ENCODE measurements around the gene OPN4. TPM values are rescaled to one million over a fixed set of nuclear protein-coding genes. Genes with fewer than 3 reads are reported as not detected.

Gene OPN4
- total and polyA plus RNA-seq, 2 experiments from 2014 or later = not detected

DNA sequence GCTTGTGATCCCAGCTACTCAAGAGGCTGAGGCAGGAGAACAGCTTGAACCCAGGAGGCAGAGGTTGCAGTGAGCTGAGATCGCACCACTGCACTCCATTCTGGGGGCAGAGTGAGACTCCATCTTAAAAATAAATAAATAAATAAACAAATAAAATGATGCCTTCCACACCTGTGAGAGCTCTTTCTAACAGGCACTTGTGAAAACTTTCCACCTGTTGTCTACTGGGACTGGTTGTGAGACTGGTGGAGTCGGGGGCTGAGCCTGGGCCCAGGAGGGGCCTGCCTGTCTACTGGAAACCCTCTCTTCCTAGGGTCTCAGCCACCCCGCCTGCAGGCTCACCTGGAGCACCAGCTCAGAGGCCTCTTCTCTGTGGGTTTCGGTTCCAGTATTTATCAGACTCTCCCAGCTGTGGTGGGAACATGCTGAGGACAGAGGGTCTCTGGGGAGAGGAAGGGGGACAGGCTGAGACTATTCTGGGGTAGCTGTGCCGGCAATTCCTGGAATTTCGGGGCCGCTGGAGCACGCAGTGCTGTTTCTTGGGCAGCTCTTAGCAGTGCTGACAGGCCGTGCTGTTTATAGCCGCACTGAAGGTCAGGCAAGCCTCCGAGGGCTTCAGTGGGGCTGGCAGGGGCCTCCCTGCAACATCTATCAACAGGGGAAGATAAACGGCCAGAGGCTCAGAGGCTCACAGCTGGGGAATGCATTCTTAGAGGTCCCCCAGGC, 17.8 kb downstream of the OPN4 start:
- no peaks in the 10 kb centered on the region for H4K20me1 ChIP-seq (ENCODE audit: insufficient read depth, poor library complexity, severe bottlenecking)
- WGBS (ENCODE audit: low lambda C conversion rate, missing lambda C conversion rate) = 45% methylated on average over 12 of the region's 12 CpGs
- H3K4me1 ChIP-seq (ENCODE audit: insufficient read depth) = peaks cover 25% of the 10 kb centered on the region
- H3K9me2 ChIP-seq (replicated peaks; ENCODE audit: insufficient read depth) = no peaks in the 10 kb centered on the region
- H3K4me2 ChIP-seq = peak overlapping the region; percentile 57
- H3K9me3 ChIP-seq (ENCODE audit: low read depth) = no peaks in the 10 kb centered on the region
- H3K4me3 ChIP-seq = no peak overlapping the region
- peak overlapping the region; percentile 41 for H2AFZ ChIP-seq
- peak overlapping the region; percentile 45 for H3K27ac ChIP-seq
- TF ChIP-seq EZH2phosphoT487 (IDR thresholded peaks at IDR 0.05; ENCODE audit: low read depth, severe bottlenecking, unreplicated experiment) = no peak
- H3K27me3 ChIP-seq = no peaks in the 10 kb centered on the region
- H3K79me2 ChIP-seq = no peaks in the 10 kb centered on the region
- DNase-seq (ENCODE audit: low spot score) = peak; percentile 60
- no peaks in the 10 kb centered on the region for H3K36me3 ChIP-seq (replicated peaks; ENCODE audit: insufficient read depth, low read depth)

DNA sequence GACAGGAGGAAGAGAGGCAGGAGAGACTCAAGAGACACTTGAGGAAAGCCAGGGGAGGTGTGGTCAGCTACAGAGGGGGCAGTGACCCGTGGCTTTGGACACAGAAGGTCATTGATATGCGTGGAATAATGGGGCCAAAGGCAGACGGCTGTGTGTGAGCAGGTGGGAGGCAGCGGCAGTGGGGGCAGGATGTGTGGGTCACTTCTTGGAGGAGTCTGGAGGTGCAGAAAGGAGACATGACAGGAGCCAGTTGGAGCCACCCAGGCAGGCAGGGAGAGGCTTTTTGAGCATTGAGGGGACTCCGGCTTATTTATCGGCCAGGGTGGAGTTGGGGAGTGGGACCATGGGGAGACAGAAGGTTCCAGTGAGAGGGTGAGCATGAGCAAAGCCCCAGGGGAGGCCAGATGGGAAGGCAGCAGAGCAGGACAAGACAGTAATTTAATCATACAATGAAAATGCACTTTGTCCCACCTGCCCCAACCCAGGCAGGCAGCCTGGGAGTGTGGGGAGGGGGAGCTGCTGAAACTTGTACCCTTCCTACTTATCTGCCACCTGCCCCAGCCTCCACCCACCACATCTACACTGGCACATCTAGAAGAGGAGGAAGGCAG, 19.0 kb downstream of the OPN4 start:
- Histone ChIP-seq H4K20me1 (ENCODE audit: insufficient read depth, poor library complexity, severe bottlenecking) (no peaks in the 10 kb centered on the region), H3K79me2 (no peaks in the 10 kb centered on the region), H3K27me3 (no peaks in the 10 kb centered on the region), H3K27ac (no peak overlapping the region), H3K4me1 (ENCODE audit: insufficient read depth) (peaks cover 25% of the 10 kb centered on the region), H2AFZ (no peak overlapping the region), H3K9me2 (replicated peaks; ENCODE audit: insufficient read depth) (no peaks in the 10 kb centered on the region), H3K4me2 (no peak overlapping the region), H3K4me3 (no peak overlapping the region), H3K9me3 (ENCODE audit: low read depth) (no peaks in the 10 kb centered on the region), H3K36me3 (replicated peaks; ENCODE audit: insufficient read depth, low read depth) (no peaks in the 10 kb centered on the region)
- WGBS (ENCODE audit: low lambda C conversion rate, missing lambda C conversion rate) = 85% methylated on average over 6 of the region's 6 CpGs
- no peak for DNase-seq (ENCODE audit: low spot score)
- TF ChIP-seq EZH2 (IDR thresholded peaks at IDR 0.05; ENCODE audit: borderline replicate concordance) (no peak), EZH2phosphoT487 (IDR thresholded peaks at IDR 0.05; ENCODE audit: low read depth, severe bottlenecking, unreplicated experiment) (no peak)
- TF ChIP-seq, protein P1, sequence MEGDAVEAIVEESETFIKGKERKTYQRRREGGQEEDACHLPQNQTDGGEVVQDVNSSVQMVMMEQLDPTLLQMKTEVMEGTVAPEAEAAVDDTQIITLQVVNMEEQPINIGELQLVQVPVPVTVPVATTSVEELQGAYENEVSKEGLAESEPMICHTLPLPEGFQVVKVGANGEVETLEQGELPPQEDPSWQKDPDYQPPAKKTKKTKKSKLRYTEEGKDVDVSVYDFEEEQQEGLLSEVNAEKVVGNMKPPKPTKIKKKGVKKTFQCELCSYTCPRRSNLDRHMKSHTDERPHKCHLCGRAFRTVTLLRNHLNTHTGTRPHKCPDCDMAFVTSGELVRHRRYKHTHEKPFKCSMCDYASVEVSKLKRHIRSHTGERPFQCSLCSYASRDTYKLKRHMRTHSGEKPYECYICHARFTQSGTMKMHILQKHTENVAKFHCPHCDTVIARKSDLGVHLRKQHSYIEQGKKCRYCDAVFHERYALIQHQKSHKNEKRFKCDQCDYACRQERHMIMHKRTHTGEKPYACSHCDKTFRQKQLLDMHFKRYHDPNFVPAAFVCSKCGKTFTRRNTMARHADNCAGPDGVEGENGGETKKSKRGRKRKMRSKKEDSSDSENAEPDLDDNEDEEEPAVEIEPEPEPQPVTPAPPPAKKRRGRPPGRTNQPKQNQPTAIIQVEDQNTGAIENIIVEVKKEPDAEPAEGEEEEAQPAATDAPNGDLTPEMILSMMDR (IDR thresholded peaks at IDR 0.05; ENCODE audit: poor library complexity) = no peak

DNA sequence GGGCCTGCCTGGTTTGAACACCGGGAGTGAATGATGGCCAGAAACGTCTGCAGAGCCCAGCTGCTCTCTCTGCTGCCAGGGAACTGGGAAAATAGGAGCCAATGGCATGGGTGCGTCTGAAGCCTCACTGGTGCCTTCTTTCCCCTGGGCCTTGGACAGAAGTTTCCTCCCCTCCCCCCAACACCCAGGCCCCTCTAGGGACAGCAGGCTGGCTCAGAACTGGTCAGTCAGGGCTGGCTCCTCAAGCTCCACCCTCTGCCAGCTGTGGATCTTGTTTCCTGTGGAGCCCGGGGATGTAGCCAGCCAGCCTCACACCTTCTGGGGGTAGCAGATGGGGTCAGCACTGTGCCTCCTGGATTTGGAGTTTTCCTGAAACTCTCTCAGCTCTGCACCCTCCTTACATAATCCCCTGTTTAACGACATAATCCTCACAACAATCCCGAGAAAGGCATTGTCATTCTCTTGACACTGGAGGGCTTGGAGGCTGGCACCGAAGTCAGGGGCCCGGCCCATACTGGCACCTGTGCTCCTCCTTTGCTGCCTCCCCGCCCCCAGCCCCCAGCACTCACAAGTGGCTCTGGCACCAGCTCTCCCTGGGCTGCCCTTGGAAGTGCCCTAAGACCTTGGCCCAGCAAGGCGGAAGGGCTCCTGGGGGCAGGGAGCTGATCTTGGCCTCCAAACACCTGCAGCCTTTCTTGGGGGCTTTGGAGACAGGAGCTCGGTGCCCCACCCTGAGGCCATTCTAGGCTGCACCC, 19.7 kb downstream of the OPN4 start:
- TF ChIP-seq, protein P1 (IDR thresholded peaks at IDR 0.05; ENCODE audit: poor library complexity) = no peak
- TF ChIP-seq EZH2 (IDR thresholded peaks at IDR 0.05; ENCODE audit: borderline replicate concordance) (no peak), EZH2phosphoT487 (IDR thresholded peaks at IDR 0.05; ENCODE audit: low read depth, severe bottlenecking, unreplicated experiment) (no peak)
- 59% methylated on average over 11 of the region's 11 CpGs for WGBS (ENCODE audit: low lambda C conversion rate, missing lambda C conversion rate)
- Histone ChIP-seq H3K4me2 (no peak overlapping the region), H3K9me3 (ENCODE audit: low read depth) (no peaks in the 10 kb centered on the region), H3K4me1 (ENCODE audit: insufficient read depth) (peaks cover 25% of the 10 kb centered on the region), H3K9me2 (replicated peaks; ENCODE audit: insufficient read depth) (no peaks in the 10 kb centered on the region), H3K27me3 (no peaks in the 10 kb centered on the region), H3K36me3 (replicated peaks; ENCODE audit: insufficient read depth, low read depth) (no peaks in the 10 kb centered on the region), H3K27ac (no peak overlapping the region), H4K20me1 (ENCODE audit: insufficient read depth, poor library complexity, severe bottlenecking) (no peaks in the 10 kb centered on the region), H3K79me2 (no peaks in the 10 kb centered on the region), H3K4me3 (no peak overlapping the region), H2AFZ (no peak overlapping the region)
- no peak for DNase-seq (ENCODE audit: low spot score)

DNA sequence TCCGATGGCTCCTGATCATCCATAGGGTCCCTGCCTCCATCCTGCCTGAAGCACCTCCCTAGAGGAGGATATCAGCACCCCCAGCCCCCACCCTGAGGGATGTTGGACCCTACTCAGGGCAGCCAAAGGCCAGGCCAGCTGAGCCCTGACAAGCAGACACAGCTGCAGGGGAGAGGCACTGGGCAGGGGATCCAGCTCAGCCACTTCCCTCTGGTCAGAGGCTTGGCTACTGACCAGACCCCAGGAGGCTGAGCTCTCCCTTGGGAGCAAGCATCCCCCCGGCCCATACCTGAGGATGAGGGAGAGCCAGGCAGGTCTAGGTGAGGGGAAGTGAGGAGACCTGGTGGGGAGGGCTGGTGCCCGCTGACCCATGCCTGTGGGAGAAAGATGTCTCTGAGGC, 20.6 kb downstream of the OPN4 start:
- H3K9me2 ChIP-seq (replicated peaks; ENCODE audit: insufficient read depth) = no peaks in the 10 kb centered on the region
- H3K4me1 ChIP-seq (ENCODE audit: insufficient read depth) = peaks cover 25% of the 10 kb centered on the region
- no peak overlapping the region for H3K27ac ChIP-seq
- H3K4me2 ChIP-seq = no peak overlapping the region
- no peaks in the 10 kb centered on the region for H3K27me3 ChIP-seq
- no peaks in the 10 kb centered on the region for H4K20me1 ChIP-seq (ENCODE audit: insufficient read depth, poor library complexity, severe bottlenecking)
- H3K79me2 ChIP-seq = no peaks in the 10 kb centered on the region
- H2AFZ ChIP-seq = no peak overlapping the region
- DNase-seq (ENCODE audit: low spot score) = no peak
- 87% methylated on average over 3 of the region's 3 CpGs for whole genome bisulfite sequencing (ENCODE audit: low lambda C conversion rate, missing lambda C conversion rate)
- no peak overlapping the region for H3K4me3 ChIP-seq
- TF ChIP-seq EZH2 (IDR thresholded peaks at IDR 0.05; ENCODE audit: borderline replicate concordance) = no peak
- TF ChIP-seq, protein P1 (IDR thresholded peaks at IDR 0.05; ENCODE audit: poor library complexity) = no peak
- no peak for TF ChIP-seq EZH2phosphoT487 (IDR thresholded peaks at IDR 0.05; ENCODE audit: low read depth, severe bottlenecking, unreplicated experiment)
- no peaks in the 10 kb centered on the region for H3K36me3 ChIP-seq (replicated peaks; ENCODE audit: insufficient read depth, low read depth)
- no peaks in the 10 kb centered on the region for H3K9me3 ChIP-seq (ENCODE audit: low read depth)
